COLO668 (cell line): Measurements from ENCODE around the gene COX10.
"Not testable (repeated sequence)": the region's sequence is repeated elsewhere in the genome, so short reads cannot be mapped to it uniquely, and the experiment has no call there.

Experiments
- DNase-seq: peaks from one replicate; lab custom pipeline; 2025; ENCODE audit not compliant: unreplicated experiment; lab: John Stamatoyannopoulos, UW

COX10 gene

DNA sequence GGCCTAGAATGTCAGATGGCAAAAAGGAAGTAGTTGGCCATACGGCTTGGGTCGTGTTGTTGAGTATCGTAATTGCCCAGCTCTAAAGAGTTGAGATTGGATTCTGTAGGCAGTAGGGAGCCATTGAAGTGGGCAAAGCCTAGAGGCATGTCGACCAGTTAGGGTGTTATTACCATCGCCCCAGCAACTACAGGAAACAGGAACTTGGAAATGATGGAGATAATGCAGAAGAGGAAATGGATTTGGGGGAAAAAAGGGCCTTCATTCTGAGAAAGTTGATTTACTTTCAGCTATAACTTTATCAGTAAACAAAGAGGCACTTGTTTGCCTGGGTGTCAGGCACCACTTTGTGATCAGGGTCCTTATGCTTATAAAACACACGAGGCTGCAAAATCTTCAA lies 52.6 kb downstream of the COX10 start:
- no peak for DNase-seq

DNA sequence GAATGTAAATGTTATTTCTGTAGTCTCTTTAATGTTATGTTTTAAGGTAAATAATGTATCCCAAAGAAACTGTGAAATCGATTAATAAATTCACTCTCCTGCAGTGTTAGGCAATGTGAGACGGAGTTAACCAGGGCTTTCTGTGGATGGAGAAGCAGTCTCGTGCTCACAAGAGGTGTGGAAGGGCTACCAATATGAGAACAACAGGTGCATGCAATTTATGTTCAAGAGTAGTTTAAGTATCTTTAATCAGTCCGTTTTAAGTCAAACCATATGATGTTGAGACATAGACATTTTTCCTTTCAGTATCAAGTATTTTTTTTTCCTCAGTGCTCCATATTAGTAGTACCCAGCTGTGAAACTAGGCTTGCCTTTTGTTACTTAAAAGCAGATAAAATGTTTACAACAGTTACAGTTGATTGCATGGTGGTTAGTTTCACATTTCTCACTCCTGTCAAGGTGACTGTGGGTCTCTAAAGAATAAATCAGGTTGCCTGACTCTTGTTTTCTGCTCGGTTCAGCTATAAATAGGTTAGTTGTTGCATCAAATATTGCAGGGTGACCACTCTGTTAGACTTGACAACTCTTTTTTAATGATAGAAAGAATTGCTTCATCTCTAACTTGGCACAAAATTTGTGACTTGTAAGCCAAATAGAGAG lies 54.4 kb downstream of the COX10 start:
- no peak for DNase-seq

DNA sequence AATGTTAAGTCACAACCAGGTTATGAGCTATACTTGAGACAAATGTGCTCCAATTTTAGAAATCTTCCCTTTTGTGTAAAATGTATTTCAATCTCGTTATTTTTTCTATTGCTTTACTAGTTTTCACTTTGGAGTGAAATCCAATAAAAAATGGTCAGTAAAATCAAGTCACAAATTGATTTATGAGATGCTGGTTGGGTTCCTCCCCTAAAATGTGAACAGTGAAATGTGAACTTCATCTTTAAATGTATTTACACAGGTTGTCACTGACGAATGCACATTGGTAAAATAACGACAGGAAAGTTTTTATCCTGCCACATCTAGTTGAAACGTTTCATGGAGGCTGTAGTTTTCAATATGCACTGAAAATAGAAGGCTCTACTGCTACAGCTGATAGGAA lies 55.5 kb downstream of the COX10 start:
- DNase-seq = no peak

DNA sequence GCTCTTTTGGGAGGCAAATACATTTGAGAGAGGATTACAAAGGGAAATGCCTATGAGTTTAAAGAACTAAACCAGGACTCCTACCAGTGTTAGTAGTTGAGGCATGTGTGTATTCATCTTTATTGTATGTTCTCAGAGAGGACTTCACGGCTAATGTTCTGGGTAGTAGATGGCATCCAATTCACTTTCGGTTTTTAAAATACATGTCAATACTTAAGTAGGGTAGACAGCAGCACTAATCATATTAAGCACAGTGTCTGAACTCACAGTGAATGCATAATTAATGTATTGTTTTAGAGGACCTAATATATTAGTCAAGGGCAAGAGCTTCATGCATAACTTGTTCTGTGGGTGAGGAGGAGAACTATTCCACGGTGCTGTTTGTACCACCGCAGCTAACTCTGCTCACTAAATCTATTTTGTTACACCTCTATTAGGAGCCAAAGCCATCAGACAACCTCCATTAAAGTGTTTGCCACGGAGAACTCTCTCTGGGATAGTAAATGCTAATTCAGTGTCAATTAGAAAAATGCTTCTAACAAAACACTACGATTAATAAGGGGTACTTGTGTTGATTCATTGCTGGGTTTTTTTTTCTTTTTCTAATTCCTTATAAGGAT lies 56.3 kb downstream of the COX10 start:
- no peak for DNase-seq

DNA sequence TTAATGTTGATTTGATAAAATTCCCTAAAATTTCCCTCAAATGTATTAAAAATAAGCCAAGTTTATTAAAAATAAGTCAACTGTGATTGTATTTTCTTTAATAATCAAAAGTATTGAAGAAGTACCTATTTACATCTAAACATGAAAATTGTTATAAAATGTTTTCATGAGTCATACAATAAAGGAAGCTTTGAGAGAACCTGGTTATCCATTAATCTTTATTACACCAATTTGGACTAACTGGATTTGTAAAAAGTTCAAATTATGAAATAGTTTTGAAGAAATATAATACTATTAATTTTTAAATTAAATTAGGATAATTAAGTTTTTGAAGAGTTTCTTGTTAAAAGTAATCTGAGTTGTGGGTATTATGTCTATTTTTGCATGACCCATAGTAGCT lies 63.8 kb downstream of the COX10 start:
- DNase-seq = no peak

DNA sequence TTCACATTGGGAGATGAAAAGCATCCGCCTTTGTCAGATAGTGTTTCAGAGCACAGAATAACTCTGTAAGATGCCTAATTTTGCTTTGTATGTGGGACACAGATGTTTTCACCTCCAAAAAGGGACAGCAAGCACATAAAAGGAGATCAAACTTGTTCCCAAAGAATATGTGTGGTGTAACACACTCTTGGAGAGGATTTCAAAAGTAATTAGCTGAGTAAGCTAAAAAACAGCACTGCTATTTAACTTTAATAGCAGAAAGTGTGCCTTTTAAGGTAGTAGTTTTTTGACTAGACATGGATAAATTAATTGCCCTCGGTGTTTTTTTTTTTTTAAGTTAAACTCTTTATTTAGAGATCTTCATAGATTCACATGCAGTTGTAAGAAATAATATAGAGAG lies 65.2 kb downstream of the COX10 start:
- no peak for DNase-seq

DNA sequence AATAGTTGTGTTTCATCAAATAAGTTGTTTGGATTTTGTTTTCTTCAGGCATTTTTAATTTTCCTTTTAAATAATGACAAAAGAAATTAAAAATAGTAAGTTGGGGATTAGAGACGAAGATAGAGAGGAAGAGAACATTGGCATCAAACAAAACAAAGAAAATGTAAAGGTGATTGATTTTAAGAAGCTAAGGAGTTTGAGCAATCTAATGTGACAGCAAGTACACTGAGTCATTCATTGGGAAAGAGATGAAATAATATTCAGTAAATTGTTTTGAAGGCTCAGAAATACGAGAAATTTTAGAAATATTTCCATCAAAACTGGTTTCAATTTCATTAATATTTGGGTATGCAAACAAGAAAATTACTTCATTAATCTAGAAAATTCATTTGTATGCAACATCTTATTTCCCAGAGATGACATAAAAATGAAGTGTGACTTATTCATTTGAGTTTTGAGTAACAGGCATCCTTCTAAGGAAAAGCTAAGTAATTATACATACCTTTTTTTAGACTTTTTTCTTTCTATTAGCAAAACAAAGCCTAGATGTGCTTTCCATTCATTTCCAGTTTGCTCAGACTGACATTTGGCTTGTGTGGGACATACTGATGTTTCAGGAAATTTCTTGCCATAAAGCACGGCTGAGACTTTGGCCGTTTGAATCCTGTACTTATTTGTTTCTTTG lies 66.7 kb downstream of the COX10 start:
- no peak for DNase-seq

DNA sequence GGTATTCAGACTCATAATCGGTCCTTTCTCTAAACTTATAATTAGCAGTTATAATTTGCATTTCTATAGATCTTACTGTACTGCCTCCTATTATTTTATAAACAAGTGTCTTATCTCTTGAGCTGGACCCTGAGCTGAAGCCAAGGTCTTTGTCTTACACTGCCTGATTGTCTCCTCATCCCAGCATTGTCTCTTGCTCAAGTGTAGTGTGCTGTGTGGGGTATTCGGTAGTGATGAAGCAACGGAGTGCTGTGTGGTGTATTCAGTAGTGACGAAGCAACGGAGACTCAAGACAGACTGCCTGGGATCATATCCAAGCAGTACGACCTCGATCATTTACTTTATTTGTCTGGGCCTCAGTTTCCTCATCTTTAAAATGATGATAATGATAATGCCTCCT lies 69.3 kb downstream of the COX10 start:
- DNase-seq = no peak

DNA sequence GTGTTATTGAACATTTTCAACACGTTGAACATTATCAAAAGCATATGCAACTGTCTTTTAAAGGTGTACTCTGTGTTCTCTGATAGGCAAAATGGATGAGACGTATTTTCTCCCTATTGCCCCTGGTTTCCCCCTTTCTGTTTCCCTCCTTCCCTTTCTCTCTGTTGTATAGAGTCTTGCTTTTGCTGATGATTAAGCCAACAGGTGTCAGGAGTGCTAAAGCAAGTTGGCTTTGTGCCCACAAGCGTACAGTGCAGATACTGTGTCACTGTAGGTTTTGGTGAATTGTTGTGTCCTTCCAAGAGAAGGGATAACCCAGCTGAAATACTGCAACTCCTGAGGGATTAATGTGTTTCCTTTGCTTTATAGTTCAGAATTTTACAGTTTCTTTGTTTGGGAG lies 74.4 kb downstream of the COX10 start:
- peak; percentile 44 for DNase-seq

GRCh38 chr17:14144508-14144907 lies 75.2 kb downstream of the COX10 start:
- no peak for DNase-seq

DNA sequence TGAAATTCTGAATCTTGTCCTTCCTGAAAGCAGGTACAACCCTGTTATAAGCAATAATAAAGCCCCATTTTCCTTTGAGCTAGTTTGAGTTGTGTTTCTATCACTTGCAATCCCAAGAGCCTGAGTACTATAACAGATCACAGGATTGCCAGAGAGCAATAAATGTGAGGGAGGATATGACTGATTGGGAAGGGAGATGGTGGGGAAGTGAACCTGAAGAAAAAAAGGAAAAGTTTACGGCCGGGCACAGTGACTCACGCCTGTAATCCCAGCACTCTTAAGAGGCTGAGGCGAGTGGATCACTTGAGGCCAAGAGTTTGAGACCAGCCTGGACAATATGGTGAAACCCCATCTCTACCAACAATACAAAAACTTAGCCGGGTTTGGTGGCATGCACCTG lies 80.4 kb downstream of the COX10 start:
- DNase-seq = no peak

- DNase-seq = peak; percentile 0
Measured at GRCh38 chr17:14150619-14151018, 81.3 kb downstream of the COX10 start.

- no peak for DNase-seq
Measured at GRCh38 chr17:14152721-14153120, 83.4 kb downstream of the COX10 start.

DNA sequence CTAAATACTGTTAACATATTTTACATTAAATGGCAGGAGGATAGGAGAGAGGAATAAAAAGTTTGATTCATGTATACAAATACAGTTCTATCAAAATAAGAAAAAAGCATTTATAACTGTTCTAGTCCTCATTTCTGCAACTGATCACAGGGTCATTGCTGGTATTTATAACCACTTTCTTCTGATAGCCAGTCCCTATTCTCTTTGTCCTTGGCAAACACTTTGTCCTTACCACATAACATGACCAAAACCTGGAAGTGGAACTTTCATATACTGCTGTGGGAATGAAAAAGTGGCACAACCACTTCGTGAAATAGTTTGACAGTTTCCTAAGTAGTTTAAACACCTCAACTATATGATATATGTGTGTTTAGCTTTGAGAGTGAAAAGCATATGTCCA lies 84.1 kb downstream of the COX10 start:
- no peak for DNase-seq

DNA sequence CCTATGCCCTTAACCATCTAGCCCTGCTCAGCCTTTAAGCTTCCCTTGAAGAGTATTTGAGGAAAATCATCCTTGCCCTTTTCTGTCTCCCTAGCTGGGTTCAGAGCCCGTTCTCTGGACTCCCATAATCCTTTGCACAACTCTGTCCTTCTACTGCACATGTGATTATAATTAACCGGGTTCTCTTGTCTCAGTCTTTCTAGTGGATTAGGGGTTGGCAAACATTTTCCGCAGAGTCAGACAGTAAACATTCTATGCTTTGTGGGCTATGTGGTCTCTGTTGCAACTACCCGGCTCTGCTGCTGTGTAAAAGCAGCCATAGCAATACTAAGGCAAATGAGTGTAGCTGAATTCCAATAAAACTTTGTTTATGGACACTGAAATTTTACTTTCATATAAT lies 87.4 kb downstream of the COX10 start:
- no peak for DNase-seq

DNA sequence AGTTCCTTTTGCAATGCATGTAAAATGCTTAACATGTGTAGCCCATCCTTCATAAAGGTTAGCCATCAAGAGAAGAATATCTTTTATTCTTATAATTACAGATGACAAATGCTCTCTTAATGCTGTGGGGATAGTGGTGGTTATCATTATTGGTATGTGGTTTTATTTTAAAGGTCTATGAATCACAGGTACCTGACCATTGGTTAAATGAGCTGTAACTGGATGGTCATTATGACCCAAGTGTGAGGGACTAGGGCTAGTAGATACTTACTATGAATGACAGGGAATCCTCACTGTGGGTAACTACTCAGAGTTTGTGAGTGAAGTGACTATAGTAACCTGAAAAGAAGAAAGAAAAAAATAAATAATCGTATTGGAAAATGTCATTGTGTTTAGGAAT lies 88.5 kb downstream of the COX10 start:
- no peak for DNase-seq

DNA sequence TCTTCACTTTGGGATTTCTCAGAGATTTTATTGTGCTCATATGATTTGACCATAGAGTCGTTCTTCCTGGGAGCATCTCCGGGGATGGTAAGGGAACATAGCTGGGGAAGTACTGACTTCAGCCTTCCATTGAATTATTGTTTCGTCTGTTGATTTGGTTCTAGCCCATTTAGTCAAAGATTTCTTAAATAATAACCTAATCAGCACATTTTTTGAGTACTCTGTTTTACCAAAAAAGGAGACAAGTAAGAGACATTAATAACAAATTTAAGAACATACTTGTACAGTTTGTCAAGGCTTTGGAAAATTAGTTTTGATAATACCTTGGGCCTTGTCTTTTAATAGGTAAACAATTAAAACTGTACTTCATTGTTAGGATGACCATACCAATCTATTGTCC lies 89.4 kb downstream of the COX10 start:
- DNase-seq = no peak

DNA sequence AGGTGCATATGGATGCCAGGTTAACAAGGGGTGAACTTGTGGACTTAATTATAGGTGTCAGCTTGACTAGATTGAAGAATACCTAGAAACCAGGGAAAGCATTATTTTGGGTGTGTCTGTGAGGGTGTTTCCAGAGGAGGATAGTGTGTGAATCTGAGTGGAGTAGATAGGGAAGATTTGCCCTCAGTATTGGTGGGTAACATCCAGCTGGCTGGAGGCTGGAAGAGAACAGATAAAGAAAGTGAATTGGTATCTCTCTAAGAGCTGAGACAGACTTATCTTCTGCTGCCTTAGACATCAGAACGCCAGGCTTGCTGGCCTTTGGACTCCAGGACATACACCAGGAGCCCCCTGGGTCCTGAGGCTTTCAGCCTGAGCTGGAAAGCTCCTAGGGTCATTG lies 92.1 kb downstream of the COX10 start:
- DNase-seq = no peak

GRCh38 chr17:14165616-14166015 lies 96.3 kb downstream of the COX10 start:
- no peak for DNase-seq

GRCh38 chr17:14167831-14168230 lies 98.5 kb downstream of the COX10 start:
- DNase-seq = not testable (repeated sequence)

GRCh38 chr17:14168582-14168981 lies 99.3 kb downstream of the COX10 start:
- no peak for DNase-seq

DNA sequence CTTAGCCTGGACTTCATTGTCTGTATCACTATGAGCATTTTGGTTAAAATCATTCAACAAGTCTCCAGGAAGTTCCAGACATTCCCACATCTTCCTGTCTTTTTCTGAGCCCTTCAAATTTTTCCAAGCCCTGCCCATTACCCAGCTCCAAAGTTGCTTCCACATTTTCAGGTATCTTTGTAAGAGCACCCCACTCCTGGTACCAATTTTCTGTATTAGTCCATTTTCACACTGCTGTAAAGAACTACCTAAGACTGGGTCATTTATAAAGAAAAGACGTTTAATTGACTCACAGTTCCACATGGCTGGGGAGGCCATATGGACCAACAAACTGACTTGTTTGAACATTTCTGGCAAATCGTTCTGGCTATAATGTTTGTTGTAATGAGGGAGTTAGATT lies 100.0 kb downstream of the COX10 start:
- no peak for DNase-seq

GRCh38 chr17:14169901-14170300 lies 100.6 kb downstream of the COX10 start:
- no peak for DNase-seq
